Measurements from ENCODE around the gene TTC33. TPM values are rescaled to one million over a fixed set of nuclear protein-coding genes. Genes with fewer than 3 reads are reported as not detected.

The TTC33 gene
- total RNA-seq, 1 donor from 2014 or later = 52.5 TPM

DNA sequence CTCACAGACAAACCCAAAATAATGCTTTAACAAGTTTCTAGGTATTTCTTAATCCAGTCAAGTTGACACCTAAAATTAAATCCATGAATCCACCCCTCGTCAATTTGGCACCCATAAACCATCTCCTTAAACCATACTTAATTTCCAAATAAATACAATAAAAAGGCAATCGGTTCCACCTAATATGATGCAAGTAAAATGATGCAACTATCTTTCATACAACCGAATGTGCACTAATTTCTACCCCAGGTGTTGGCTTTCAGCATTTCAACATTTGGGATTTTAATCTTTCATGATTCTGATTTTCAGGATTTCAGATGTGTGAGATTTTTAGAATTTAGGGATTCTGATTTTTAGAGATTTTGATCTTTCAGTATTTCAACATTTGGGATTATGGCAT is 25.1 kb upstream of the TTC33 start:
- Histone ChIP-seq H3K4me1 (no peaks in the 10 kb centered on the region), H2AFZ (replicated peaks) (no peak overlapping the region), H3K36me3 (peaks cover 3% of the 10 kb centered on the region), H3F3A (ENCODE audit: low read depth) (no peaks in the 10 kb centered on the region), H3K4me3 (no peak overlapping the region), H3K9ac (no peak overlapping the region), H4K20me1 (ENCODE audit: low read depth) (peaks cover 30% of the 10 kb centered on the region), H3K27me3 (no peaks in the 10 kb centered on the region), H3K79me2 (ENCODE audit: low read depth) (peaks cover 80% of the 10 kb centered on the region), H3K9me3 (ENCODE audit: low read depth) (no peaks in the 10 kb centered on the region), H3K27ac (no peak overlapping the region), H3K4me2 (no peak overlapping the region)
- no peak for DNase-seq (ENCODE audit: low spot score)
- Mint-ChIP-seq H3K4me3 (no peak overlapping the region), H3K9me3 (peaks cover 5% of the 10 kb centered on the region), H3K27ac (no peak overlapping the region), H3K36me3 (peaks cover 15% of the 10 kb centered on the region), H3K27me3 (ENCODE audit: insufficient read depth, low read depth) (no peaks in the 10 kb centered on the region), H3K4me1 (no peaks in the 10 kb centered on the region)
- TF ChIP-seq EZH2phosphoT487 (IDR thresholded peaks at IDR 0.05) = no peak
- no peak for TF ChIP-seq CTCF (IDR thresholded peaks at IDR 0.05)
- TF ChIP-seq EZH2 (IDR thresholded peaks at IDR 0.05) = no peak

DNA sequence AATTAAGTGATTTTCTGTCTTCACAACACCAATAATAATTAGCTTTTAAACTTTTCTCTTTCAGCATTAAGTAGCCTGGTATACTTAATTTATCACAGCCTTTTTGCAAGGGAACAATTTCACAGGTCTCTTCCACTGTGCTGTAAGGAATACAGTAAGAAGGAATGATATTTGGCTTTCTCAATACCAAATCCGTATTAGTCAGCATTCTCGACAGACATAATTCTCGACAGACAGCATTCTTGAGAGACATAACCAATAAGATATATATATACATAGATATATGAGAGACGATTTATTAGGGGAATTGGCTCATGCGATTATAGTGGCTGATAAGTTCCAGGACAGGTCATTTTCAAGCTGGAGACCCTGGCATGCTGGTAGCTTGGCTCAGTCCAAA is 24.4 kb upstream of the TTC33 start:
- no peak for DNase-seq (ENCODE audit: low spot score)
- H3K4me2 ChIP-seq = no peak overlapping the region
- no peaks in the 10 kb centered on the region for H3K9me3 ChIP-seq (ENCODE audit: low read depth)
- H3K9ac ChIP-seq = no peak overlapping the region
- Mint-ChIP-seq H3K4me1 (no peaks in the 10 kb centered on the region), H3K4me3 (no peak overlapping the region), H3K36me3 (peaks cover 12% of the 10 kb centered on the region), H3K27me3 (ENCODE audit: insufficient read depth, low read depth) (no peaks in the 10 kb centered on the region), H3K27ac (no peak overlapping the region), H3K9me3 (peaks cover 2% of the 10 kb centered on the region)
- H3K4me3 ChIP-seq = no peak overlapping the region
- H3F3A ChIP-seq (ENCODE audit: low read depth) = no peaks in the 10 kb centered on the region
- H3K27me3 ChIP-seq = no peaks in the 10 kb centered on the region
- peaks cover 3% of the 10 kb centered on the region for H3K36me3 ChIP-seq
- H4K20me1 ChIP-seq (ENCODE audit: low read depth) = peaks cover 30% of the 10 kb centered on the region
- TF ChIP-seq CTCF (IDR thresholded peaks at IDR 0.05) (no peak), EZH2phosphoT487 (IDR thresholded peaks at IDR 0.05) (no peak), EZH2 (IDR thresholded peaks at IDR 0.05) (no peak)
- H3K27ac ChIP-seq = no peak overlapping the region
- H3K79me2 ChIP-seq (ENCODE audit: low read depth) = peaks cover 73% of the 10 kb centered on the region
- no peak overlapping the region for H2AFZ ChIP-seq (replicated peaks)
- no peaks in the 10 kb centered on the region for H3K4me1 ChIP-seq

DNA sequence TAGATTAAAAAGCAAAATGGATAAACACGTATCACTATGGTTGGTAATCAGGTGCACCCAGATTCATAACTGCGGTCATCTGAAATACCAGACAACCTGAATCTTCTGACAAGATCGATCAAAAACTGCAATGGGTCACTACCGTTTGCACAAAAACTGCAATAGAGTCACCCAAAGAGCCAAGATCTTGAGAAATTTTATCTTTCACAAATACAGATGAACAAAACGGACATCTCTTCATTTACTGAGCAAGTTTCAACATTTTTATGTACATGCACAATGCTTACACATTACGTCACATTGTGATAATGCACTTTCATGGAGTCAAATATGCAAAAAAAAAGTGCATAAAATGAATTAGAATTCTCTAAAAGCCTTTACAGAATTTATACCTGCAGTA is 23.8 kb upstream of the TTC33 start:
- no peak overlapping the region for H3K27ac Mint-ChIP-seq
- no peak for DNase-seq (ENCODE audit: low spot score)
- H3K4me1 Mint-ChIP-seq = no peaks in the 10 kb centered on the region
- H3K27me3 ChIP-seq = no peaks in the 10 kb centered on the region
- no peaks in the 10 kb centered on the region for H3F3A ChIP-seq (ENCODE audit: low read depth)
- H3K9me3 ChIP-seq (ENCODE audit: low read depth) = no peaks in the 10 kb centered on the region
- no peak overlapping the region for H3K4me3 Mint-ChIP-seq
- H3K4me3 ChIP-seq = no peak overlapping the region
- H3K36me3 Mint-ChIP-seq = peaks cover 12% of the 10 kb centered on the region
- no peaks in the 10 kb centered on the region for H3K4me1 ChIP-seq
- peaks cover 3% of the 10 kb centered on the region for H3K36me3 ChIP-seq
- H3K27me3 Mint-ChIP-seq (ENCODE audit: insufficient read depth, low read depth) = no peaks in the 10 kb centered on the region
- no peak overlapping the region for H3K9ac ChIP-seq
- H3K79me2 ChIP-seq (ENCODE audit: low read depth) = peaks cover 67% of the 10 kb centered on the region
- H4K20me1 ChIP-seq (ENCODE audit: low read depth) = peaks cover 25% of the 10 kb centered on the region
- no peak overlapping the region for H3K27ac ChIP-seq
- H3K9me3 Mint-ChIP-seq = peaks cover 2% of the 10 kb centered on the region
- TF ChIP-seq EZH2phosphoT487 (IDR thresholded peaks at IDR 0.05) = no peak
- TF ChIP-seq EZH2 (IDR thresholded peaks at IDR 0.05) = no peak
- TF ChIP-seq CTCF (IDR thresholded peaks at IDR 0.05) = no peak
- H3K4me2 ChIP-seq = no peak overlapping the region
- no peak overlapping the region for H2AFZ ChIP-seq (replicated peaks)
